B cell (primary cell): ENCODE measurements around the gene SULT1A2.
"Not testable (repeated sequence)": the region's sequence is repeated elsewhere in the genome, so short reads cannot be mapped to it uniquely, and the experiment has no call there.

Source experiments
- EZH2 ChIP-seq: IDR thresholded peaks from 2 replicates; pipeline ENCODE4 v1.6.1; 2012; ENCODE audit warnings: borderline replicate concordance, low read depth, mild to moderate bottlenecking, moderate library complexity, low read length; ENCODE audit not compliant: insufficient read depth, poor library complexity, severe bottlenecking
- TF ChIP-seq, protein P1 (sequence below): fragments of 200-600 bp; IDR thresholded peaks from one replicate; pipeline ENCODE4 v1.8.0; 2022; ENCODE audit warnings: antibody characterized with exemption, mild to moderate bottlenecking

DNA sequence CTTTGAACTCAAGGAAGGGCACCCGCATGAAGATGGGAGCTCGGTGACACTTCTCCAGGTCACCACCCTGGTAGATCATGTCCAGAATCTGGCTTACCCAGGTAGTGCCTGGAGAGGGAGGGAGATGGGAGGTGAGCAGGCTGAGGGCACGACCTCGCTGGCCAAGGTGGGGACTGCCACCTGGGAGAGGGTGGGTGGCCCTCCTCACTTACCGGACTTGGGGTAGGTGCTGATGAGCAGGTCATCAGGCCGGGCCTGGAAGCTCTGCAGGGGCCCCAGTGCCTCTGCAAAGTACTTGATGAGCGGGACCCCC, 11.6 kb upstream of the SULT1A2 start:
- TF ChIP-seq, protein P1, sequence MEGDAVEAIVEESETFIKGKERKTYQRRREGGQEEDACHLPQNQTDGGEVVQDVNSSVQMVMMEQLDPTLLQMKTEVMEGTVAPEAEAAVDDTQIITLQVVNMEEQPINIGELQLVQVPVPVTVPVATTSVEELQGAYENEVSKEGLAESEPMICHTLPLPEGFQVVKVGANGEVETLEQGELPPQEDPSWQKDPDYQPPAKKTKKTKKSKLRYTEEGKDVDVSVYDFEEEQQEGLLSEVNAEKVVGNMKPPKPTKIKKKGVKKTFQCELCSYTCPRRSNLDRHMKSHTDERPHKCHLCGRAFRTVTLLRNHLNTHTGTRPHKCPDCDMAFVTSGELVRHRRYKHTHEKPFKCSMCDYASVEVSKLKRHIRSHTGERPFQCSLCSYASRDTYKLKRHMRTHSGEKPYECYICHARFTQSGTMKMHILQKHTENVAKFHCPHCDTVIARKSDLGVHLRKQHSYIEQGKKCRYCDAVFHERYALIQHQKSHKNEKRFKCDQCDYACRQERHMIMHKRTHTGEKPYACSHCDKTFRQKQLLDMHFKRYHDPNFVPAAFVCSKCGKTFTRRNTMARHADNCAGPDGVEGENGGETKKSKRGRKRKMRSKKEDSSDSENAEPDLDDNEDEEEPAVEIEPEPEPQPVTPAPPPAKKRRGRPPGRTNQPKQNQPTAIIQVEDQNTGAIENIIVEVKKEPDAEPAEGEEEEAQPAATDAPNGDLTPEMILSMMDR, result not testable (repeated sequence)
- TF ChIP-seq EZH2, result not testable (repeated sequence)
